Astrocyte of the spinal cord (primary cell): ENCODE data around the gene PRR5L.
A peak's percentile ranks its signal among the peaks of the same experiment; 100 is the strongest.

Experiments
- DNase-seq: peaks from one replicate; pipeline ENCODE4 v3.0.0; 2011; ENCODE audit warnings: low read depth, low spot score
- H3K4me3 ChIP-seq: 2 replicates; pipeline ENCODE4 v1.5.1; 2011; ENCODE audit warnings: low read depth, mild to moderate bottlenecking, low read length, moderate library complexity
- in situ Hi-C: cut with HindIII; loops from 2 replicates; pipeline ENCODE4 v1.10.0; 2017; ENCODE audit warnings: low sequenced_read_pairs
- TF ChIP-seq, protein P1 (sequence below): IDR thresholded peaks from 2 replicates; pipeline ENCODE4 v1.5.1; 2012; ENCODE audit warnings: low read depth, mild to moderate bottlenecking, low read length, inconsistent platforms

PRR5L gene

DNA sequence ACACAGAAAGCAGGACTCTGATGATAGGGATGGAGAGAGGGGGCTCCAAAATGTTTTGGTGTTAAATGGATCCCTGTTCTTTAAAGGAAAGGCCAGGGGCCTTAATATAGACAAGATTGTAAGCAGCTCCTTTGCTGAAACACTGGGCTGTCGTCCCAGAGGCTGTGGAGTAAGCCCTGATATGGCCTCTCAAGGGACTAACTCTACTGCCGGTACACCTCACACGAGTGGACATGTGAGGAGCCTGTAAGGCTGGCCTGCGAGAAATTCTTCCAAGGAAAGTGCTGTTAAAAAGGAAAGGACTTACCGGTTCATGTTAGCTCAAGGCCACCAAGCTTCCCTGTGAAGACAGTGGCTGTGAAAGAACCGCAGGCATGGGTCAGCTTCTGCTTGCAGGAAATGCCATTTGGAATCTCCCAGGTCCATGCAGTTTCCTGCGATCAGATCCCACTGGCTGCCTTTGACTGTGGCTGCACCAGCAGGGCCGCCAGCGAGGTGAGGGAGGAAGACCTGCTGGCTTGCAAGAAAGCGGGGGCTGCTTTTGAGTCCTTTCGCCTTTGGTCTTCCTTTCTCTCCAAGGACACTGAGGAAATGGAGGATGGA is 106.6 kb downstream of the PRR5L start:
- in situ Hi-C loops, result no loop called here
- TF ChIP-seq, protein P1, sequence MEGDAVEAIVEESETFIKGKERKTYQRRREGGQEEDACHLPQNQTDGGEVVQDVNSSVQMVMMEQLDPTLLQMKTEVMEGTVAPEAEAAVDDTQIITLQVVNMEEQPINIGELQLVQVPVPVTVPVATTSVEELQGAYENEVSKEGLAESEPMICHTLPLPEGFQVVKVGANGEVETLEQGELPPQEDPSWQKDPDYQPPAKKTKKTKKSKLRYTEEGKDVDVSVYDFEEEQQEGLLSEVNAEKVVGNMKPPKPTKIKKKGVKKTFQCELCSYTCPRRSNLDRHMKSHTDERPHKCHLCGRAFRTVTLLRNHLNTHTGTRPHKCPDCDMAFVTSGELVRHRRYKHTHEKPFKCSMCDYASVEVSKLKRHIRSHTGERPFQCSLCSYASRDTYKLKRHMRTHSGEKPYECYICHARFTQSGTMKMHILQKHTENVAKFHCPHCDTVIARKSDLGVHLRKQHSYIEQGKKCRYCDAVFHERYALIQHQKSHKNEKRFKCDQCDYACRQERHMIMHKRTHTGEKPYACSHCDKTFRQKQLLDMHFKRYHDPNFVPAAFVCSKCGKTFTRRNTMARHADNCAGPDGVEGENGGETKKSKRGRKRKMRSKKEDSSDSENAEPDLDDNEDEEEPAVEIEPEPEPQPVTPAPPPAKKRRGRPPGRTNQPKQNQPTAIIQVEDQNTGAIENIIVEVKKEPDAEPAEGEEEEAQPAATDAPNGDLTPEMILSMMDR, result no peak

GRCh38 chr11:36403661-36404060 is 107.6 kb downstream of the PRR5L start:
- no peak for DNase-seq
- in situ Hi-C loops, result no loop called here
- TF ChIP-seq, protein P1, result no peak
- no peak overlapping the region for H3K4me3 ChIP-seq

More for the DNA sequence above, 106.6 kb downstream of the PRR5L start:
- no peak overlapping the region for H3K4me3 ChIP-seq
- no peak for DNase-seq

GRCh38 chr11:36404831-36405230 is 108.7 kb downstream of the PRR5L start:
- TF ChIP-seq, protein P1, result no peak
- H3K4me3 ChIP-seq, result no peak overlapping the region
- peak; percentile 29 for DNase-seq
- in situ Hi-C loops, result no loop called here

GRCh38 chr11:36405585-36406367 is 109.7 kb downstream of the PRR5L start:
- in situ Hi-C loops, result no loop called here
- TF ChIP-seq, protein P1, result no peak
- DNase-seq, result no peak
- H3K4me3 ChIP-seq, result no peak overlapping the region

- in situ Hi-C loops, result no loop called here
- no peak for DNase-seq
- no peak overlapping the region for H3K4me3 ChIP-seq
- TF ChIP-seq, protein P1, result no peak
Observed at GRCh38 chr11:36407356-36407755, 111.3 kb downstream of the PRR5L start.

GRCh38 chr11:36408498-36409136 is 112.5 kb downstream of the PRR5L start:
- in situ Hi-C loops, result no loop called here
- TF ChIP-seq, protein P1, result no peak
- no peak for DNase-seq
- no peak overlapping the region for H3K4me3 ChIP-seq
